ENCODE measurements around the gene MRPS14. TPM values are rescaled to one million over a fixed set of nuclear protein-coding genes. Genes with fewer than 3 reads are reported as not detected.
A peak's percentile ranks its signal among the peaks of the same experiment; 100 is the strongest.

MRPS14 gene
- total RNA-seq, 1 experiment from 2014 or later: 36.3 TPM

DNA sequence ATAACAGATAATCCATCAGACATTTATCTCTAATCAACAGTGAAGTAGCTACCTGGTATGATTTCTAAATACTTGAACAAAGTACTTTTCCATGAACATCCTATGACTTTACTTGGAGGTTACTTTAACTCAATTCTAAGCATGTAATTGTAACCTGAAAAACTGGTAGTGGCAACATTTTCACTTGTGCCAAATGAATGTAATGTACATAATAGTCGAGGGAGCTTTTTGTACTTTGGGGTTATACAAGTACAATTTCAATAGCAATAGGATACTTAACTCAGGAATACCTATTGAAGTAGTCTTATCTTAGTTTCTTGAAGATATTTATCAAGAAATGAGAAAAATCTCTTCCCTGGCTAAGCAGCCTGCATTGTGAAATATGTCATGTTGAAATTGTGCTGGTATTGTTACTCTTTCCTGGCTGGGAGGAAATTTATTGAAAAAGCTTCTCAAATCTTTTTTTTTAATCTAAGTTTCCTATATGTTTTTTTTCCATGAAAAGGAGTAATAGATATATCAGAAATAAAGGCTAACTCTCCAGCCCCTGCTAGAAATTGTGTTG is 57.1 kb downstream of the MRPS14 start:
- H3K27me3 Mint-ChIP-seq (ENCODE audit: insufficient read depth, unreplicated experiment): no peaks in the 10 kb centered on the region
- H3K4me3 Mint-ChIP-seq (ENCODE audit: unreplicated experiment): no peak overlapping the region
- H3K27ac Mint-ChIP-seq (ENCODE audit: low read depth, unreplicated experiment): no peak overlapping the region
- no peak for DNase-seq (ENCODE audit: unreplicated experiment)
- intact Hi-C loops (cut with micrococcal nuclease): no loop called here
- BruUV-seq (replicated peaks): no TSS peak
- H3K9me3 Mint-ChIP-seq (ENCODE audit: unreplicated experiment): no peaks in the 10 kb centered on the region
- CTCF ChIA-PET: interaction anchor here (0.7 to 6.6 kb wide), 7 partner anchors 9 to 873 kb away, joined by 3 to 40 read pairs (median 4); no protein-coding TSS in a partner anchor
- H3K36me3 Mint-ChIP-seq (ENCODE audit: insufficient read depth, unreplicated experiment): peaks cover 5% of the 10 kb centered on the region
- peaks cover 26% of the 10 kb centered on the region for H3K4me1 Mint-ChIP-seq (ENCODE audit: insufficient read depth, unreplicated experiment)
- POLR2A ChIA-PET: interaction anchor here (0.6 to 5.5 kb wide), 6 partner anchors 10 to 57 kb away, joined by 3 to 35 read pairs (median 6); partner anchors contain the start of genes CACYBP and MRPS14
- TF ChIP-seq, protein P1, sequence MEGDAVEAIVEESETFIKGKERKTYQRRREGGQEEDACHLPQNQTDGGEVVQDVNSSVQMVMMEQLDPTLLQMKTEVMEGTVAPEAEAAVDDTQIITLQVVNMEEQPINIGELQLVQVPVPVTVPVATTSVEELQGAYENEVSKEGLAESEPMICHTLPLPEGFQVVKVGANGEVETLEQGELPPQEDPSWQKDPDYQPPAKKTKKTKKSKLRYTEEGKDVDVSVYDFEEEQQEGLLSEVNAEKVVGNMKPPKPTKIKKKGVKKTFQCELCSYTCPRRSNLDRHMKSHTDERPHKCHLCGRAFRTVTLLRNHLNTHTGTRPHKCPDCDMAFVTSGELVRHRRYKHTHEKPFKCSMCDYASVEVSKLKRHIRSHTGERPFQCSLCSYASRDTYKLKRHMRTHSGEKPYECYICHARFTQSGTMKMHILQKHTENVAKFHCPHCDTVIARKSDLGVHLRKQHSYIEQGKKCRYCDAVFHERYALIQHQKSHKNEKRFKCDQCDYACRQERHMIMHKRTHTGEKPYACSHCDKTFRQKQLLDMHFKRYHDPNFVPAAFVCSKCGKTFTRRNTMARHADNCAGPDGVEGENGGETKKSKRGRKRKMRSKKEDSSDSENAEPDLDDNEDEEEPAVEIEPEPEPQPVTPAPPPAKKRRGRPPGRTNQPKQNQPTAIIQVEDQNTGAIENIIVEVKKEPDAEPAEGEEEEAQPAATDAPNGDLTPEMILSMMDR (IDR thresholded peaks at IDR 0.05; ENCODE audit: unreplicated experiment): no peak

DNA sequence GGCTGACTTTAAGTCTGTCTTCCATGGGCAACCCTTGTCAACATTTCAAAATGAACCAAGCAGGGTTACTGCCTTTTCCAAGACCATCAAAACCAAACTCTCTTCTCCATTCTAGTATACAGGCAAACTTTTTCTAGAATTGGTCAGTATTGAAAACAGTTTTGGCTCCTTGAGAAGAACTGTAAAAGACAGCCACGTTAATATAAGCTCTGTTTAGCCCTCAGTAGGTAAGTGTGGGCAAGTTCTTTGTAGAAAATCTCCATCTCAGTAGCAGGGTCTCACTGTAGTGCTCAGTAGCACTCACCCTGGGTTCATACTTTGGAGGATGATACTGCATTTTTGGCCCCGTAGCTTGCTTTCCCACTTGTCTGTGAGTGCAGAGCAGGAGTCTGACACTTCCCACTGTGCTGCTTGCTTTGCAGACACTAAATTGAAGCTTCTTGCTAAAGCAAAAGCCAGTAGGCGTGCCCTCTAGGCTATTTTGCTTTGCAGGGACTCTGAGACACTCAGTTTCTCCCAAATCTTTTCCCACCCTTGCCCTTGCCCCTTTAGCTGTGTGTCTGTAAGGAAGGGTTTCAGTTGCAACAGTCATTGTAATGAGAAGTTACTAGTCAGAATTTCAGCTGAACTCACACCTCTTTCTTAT is 57.7 kb downstream of the MRPS14 start:
- intact Hi-C loops (cut with micrococcal nuclease): no loop called here
- peaks cover 5% of the 10 kb centered on the region for H3K36me3 Mint-ChIP-seq (ENCODE audit: insufficient read depth, unreplicated experiment)
- peaks cover 26% of the 10 kb centered on the region for H3K4me1 Mint-ChIP-seq (ENCODE audit: insufficient read depth, unreplicated experiment)
- no peak for DNase-seq (ENCODE audit: unreplicated experiment)
- CTCF ChIA-PET: interaction anchor here (1.0 to 6.6 kb wide), 6 partner anchors 9 to 872 kb away, joined by 3 to 40 read pairs (median 4); no protein-coding TSS in a partner anchor
- TF ChIP-seq, protein P1 (IDR thresholded peaks at IDR 0.05; ENCODE audit: unreplicated experiment): no peak
- H3K27me3 Mint-ChIP-seq (ENCODE audit: insufficient read depth, unreplicated experiment): no peaks in the 10 kb centered on the region
- no peak overlapping the region for H3K27ac Mint-ChIP-seq (ENCODE audit: low read depth, unreplicated experiment)
- POLR2A ChIA-PET: interaction anchor here (0.6 to 5.5 kb wide), 7 partner anchors 11 to 1180 kb away, joined by 3 to 35 read pairs (median 4); partner anchors contain the start of genes CACYBP and MRPS14
- no peak overlapping the region for H3K4me3 Mint-ChIP-seq (ENCODE audit: unreplicated experiment)
- no TSS peak for BruUV-seq (replicated peaks)
- H3K9me3 Mint-ChIP-seq (ENCODE audit: unreplicated experiment): no peaks in the 10 kb centered on the region

- DNase-seq (ENCODE audit: unreplicated experiment): no peak
- H3K36me3 Mint-ChIP-seq (ENCODE audit: insufficient read depth, unreplicated experiment): peaks cover 5% of the 10 kb centered on the region
- ChIA-PET POLR2A (interaction anchor here (0.6 to 5.5 kb wide), 6 partner anchors 11 to 1179 kb away, joined by 3 to 35 read pairs (median 6); partner anchors contain the start of genes CACYBP and MRPS14), CTCF (interaction anchor here (1.0 to 6.6 kb wide), 5 partner anchors 10 to 195 kb away, joined by 3 to 40 read pairs (median 5); no protein-coding TSS in a partner anchor)
- no peak overlapping the region for H3K27ac Mint-ChIP-seq (ENCODE audit: low read depth, unreplicated experiment)
- H3K27me3 Mint-ChIP-seq (ENCODE audit: insufficient read depth, unreplicated experiment): no peaks in the 10 kb centered on the region
- TF ChIP-seq, protein P1 (IDR thresholded peaks at IDR 0.05; ENCODE audit: unreplicated experiment): no peak
- intact Hi-C loops (cut with micrococcal nuclease): no loop called here
- H3K9me3 Mint-ChIP-seq (ENCODE audit: unreplicated experiment): no peaks in the 10 kb centered on the region
- no peak overlapping the region for H3K4me3 Mint-ChIP-seq (ENCODE audit: unreplicated experiment)
- no TSS peak for BruUV-seq (replicated peaks)
- peaks cover 26% of the 10 kb centered on the region for H3K4me1 Mint-ChIP-seq (ENCODE audit: insufficient read depth, unreplicated experiment)
These were observed 58.3 kb downstream of the MRPS14 start for GRCh38 chr1:174964972-174965361.

DNA sequence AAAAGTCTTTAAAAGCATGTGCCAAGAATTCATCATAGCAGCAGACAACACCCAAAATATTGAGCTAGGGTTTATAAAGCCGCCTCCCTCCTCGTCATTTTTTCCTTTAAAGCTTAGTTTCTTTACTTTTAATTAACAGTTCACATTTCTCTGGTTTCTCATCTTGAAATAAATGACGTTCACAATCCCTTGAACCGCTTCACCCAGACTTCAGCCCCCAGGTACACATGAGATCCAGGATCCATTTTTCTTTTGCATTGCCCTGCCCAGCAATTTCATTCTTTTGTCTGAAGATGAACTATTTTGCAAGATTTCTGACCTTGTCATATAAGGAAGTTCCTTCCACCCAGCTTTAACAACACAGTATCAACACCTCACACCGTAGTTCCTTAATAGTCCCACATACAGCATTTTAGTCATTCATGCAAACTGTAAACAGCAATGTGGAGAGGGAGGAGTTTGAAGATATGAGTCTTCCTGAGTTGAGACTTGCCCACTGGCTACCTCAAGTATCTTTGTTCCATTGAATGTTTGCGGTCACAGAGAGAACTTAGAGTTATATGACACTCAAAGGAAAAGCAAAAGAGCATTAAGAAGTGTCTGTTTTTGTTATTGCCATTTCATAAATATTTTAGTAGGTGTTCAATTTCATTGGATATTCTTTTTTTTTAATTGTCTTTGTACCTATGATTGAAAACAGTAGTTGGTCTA is 58.8 kb downstream of the MRPS14 start:
- Mint-ChIP-seq H3K27ac (ENCODE audit: low read depth, unreplicated experiment) (peak overlapping the region; percentile 18), H3K4me3 (ENCODE audit: unreplicated experiment) (no peak overlapping the region), H3K27me3 (ENCODE audit: insufficient read depth, unreplicated experiment) (no peaks in the 10 kb centered on the region), H3K9me3 (ENCODE audit: unreplicated experiment) (no peaks in the 10 kb centered on the region), H3K4me1 (ENCODE audit: insufficient read depth, unreplicated experiment) (peaks cover 26% of the 10 kb centered on the region), H3K36me3 (ENCODE audit: insufficient read depth, unreplicated experiment) (peaks cover 5% of the 10 kb centered on the region)
- POLR2A ChIA-PET: interaction anchor here (0.7 to 5.5 kb wide), 6 partner anchors 10 to 165 kb away, joined by 3 to 35 read pairs (median 4); partner anchors contain the start of gene CACYBP
- TF ChIP-seq, protein P1 (IDR thresholded peaks at IDR 0.05; ENCODE audit: unreplicated experiment): no peak
- intact Hi-C loops (cut with micrococcal nuclease): no loop called here
- CTCF ChIA-PET: interaction anchor here (0.6 to 6.6 kb wide), 5 partner anchors 15 to 188 kb away, joined by 3 to 40 read pairs (median 5); no protein-coding TSS in a partner anchor
- no TSS peak for BruUV-seq (replicated peaks)
- peak; percentile 53 for DNase-seq (ENCODE audit: unreplicated experiment)
